PC-3 (cell line): ENCODE measurements around the gene NPLOC4. TPM values are rescaled to one million over a fixed set of nuclear protein-coding genes. Genes with fewer than 3 reads are reported as not detected.

ENCODE experiments used
- ATAC-seq: fragments of 200-7000 bp; cut with Tn5 transposase; 2 replicates; pipeline ENCODE4 v1.9.1; 2020; ENCODE audit warnings: mild to moderate bottlenecking, moderate library complexity
- BruUV-seq: library from RNA; stranded (reverse); fragments of 400-500 nt; replicated peaks from 2 replicates; lab custom pipeline; 2021; lab: Mats Ljungman, UMichigan
- CTCF ChIA-PET: fragments of 300-600 bp; sonication (Branson Sonifier 250); formaldehyde crosslinking; loops from one replicate; lab custom pipeline; 2022; ENCODE audit warnings: antibody characterized with exemption; lab: Charles Lee
- POLR2A ChIA-PET: fragments of 300-600 bp; sonication (Branson Sonifier 250); formaldehyde crosslinking; loops from one replicate; lab custom pipeline; 2022; ENCODE audit warnings: antibody characterized with exemption; ENCODE audit not compliant: unreplicated experiment; lab: Charles Lee
- DNase-seq: peaks from one replicate; pipeline ENCODE4 v3.0.0-alpha.2; 2015
- H2AFZ ChIP-seq: fragments of 300-600 bp; sonication (generic); 2 replicates; pipeline ENCODE4 v1.6.0; 2016; ENCODE audit warnings: antibody characterized with exemption, low read length
- H3F3A ChIP-seq: fragments of 300-600 bp; sonication (generic); one replicate; pipeline ENCODE4 v1.6.0; 2017; ENCODE audit warnings: antibody characterized with exemption, low read length, control low read depth, mild to moderate bottlenecking; ENCODE audit not compliant: unreplicated experiment
- H3K27ac ChIP-seq: fragments of 300-600 bp; sonication (generic); 2 replicates; pipeline ENCODE4 v1.5.1; 2016; ENCODE audit warnings: mild to moderate bottlenecking, low read length
- H3K27me3 ChIP-seq: fragments of 300-600 bp; sonication (generic); 2 replicates; pipeline ENCODE4 v1.6.1; 2016; ENCODE audit warnings: low read length, mixed read lengths
- H3K36me3 ChIP-seq: fragments of 300-600 bp; sonication (generic); 2 replicates; pipeline ENCODE4 v1.6.1; 2016; ENCODE audit warnings: low read depth, mixed run types, low read length, mixed read lengths
- H3K4me1 ChIP-seq: fragments of 300-600 bp; sonication (generic); 2 replicates; pipeline ENCODE4 v1.5.1; 2016; ENCODE audit warnings: low read length; ENCODE audit not compliant: insufficient read depth
- H3K4me2 ChIP-seq: fragments of 300-600 bp; sonication (generic); 2 replicates; pipeline ENCODE4 v1.6.0; 2016; ENCODE audit warnings: low read length
- H3K4me3 ChIP-seq: fragments of 300-600 bp; sonication (generic); 2 replicates; pipeline ENCODE4 v1.5.1; 2016; ENCODE audit warnings: mild to moderate bottlenecking, low read length, mixed read lengths
- H3K79me2 ChIP-seq: fragments of 300-600 bp; sonication (generic); 2 replicates; pipeline ENCODE4 v1.6.1; 2017; ENCODE audit warnings: low read length, mixed read lengths
- H3K9ac ChIP-seq: fragments of 300-600 bp; sonication (generic); 2 replicates; pipeline ENCODE4 v1.6.0; 2016; ENCODE audit warnings: mild to moderate bottlenecking, low read length
- H3K9me2 ChIP-seq: fragments of 300-600 bp; sonication (generic); replicated peaks from 2 replicates; pipeline ENCODE4 v1.6.1; 2016; ENCODE audit warnings: mixed run types, low read length, mixed read lengths
- H3K9me3 ChIP-seq: fragments of 300-600 bp; sonication (generic); 2 replicates; pipeline ENCODE4 v1.6.1; 2016; ENCODE audit warnings: low read length, mixed read lengths
- H4K20me1 ChIP-seq: fragments of 300-600 bp; sonication (generic); 2 replicates; pipeline ENCODE4 v1.6.1; 2016; ENCODE audit warnings: low read length, mixed read lengths
- CTCF ChIP-seq: fragments of 300-600 bp; sonication (generic); conservative IDR thresholded peaks from 2 replicates; pipeline ENCODE4 v1.5.1; 2017; ENCODE audit warnings: antibody characterized with exemption, low read depth, mild to moderate bottlenecking, low read length
- EZH2 ChIP-seq: fragments of 300-600 bp; sonication (generic); IDR thresholded peaks from one replicate; pipeline ENCODE4 v1.6.1; 2017; ENCODE audit warnings: antibody characterized with exemption, mild to moderate bottlenecking, low read length; ENCODE audit not compliant: unreplicated experiment
- EZH2phosphoT487 ChIP-seq: fragments of 300-600 bp; sonication (generic); IDR thresholded peaks from 2 replicates; pipeline ENCODE4 v1.6.1; 2018; ENCODE audit warnings: mild to moderate bottlenecking, antibody characterized with exemption, low read length, borderline replicate concordance
- intact Hi-C: fragments of 100-400 bp; cut with micrococcal nuclease; formaldehyde crosslinking; loops from 2 replicates; pipeline ENCODE4 v1.9.0; 2023
- total RNA-seq: library from RNA; depleted of rRNA; stranded (reverse); fragments of >200 nt; gene quantifications from 2 replicates; pipeline ENCODE4 v1.2.3, GENCODE V29; 2014

NPLOC4 gene
- total RNA-seq, 1 experiment from 2014 or later, result 109 TPM

- ChIA-PET CTCF (no interaction called here), POLR2A (no interaction called here)
- intact Hi-C loops, result no loop called here
Measured at GRCh38 chr17:81660441-81660840, 23.5 kb upstream of the NPLOC4 start.

GRCh38 chr17:81659038-81659437, 22.1 kb upstream of the NPLOC4 start:
- Histone ChIP-seq H3F3A (no peaks in the 10 kb centered on the region), H3K27ac (peak overlapping the region; percentile 25; the same call in 1 of the 2 replicates), H3K36me3 (no peaks in the 10 kb centered on the region), H3K9me3 (no peaks in the 10 kb centered on the region), H2AFZ (no peak overlapping the region), H3K79me2 (no peaks in the 10 kb centered on the region), H3K9me2 (no peaks in the 10 kb centered on the region), H3K9ac (no peak overlapping the region), H3K4me3 (no peak overlapping the region; the same call in 1 of the 2 replicates), H3K4me2 (peak overlapping the region; percentile 76), H3K4me1 (peaks cover 17% of the 10 kb centered on the region), H3K27me3 (no peaks in the 10 kb centered on the region), H4K20me1 (no peaks in the 10 kb centered on the region)
- no peak for TF ChIP-seq CTCF
- TF ChIP-seq EZH2, result no peak
- TF ChIP-seq EZH2phosphoT487, result no peak
- no TSS peak for BruUV-seq
- DNase-seq, result no peak
- intact Hi-C loops, result no loop called here
- CTCF ChIA-PET, result no interaction called here
- POLR2A ChIA-PET, result no interaction called here
- ATAC-seq, result no peak

More at GRCh38 chr17:81660441-81660840, 23.5 kb upstream of the NPLOC4 start:
- Histone ChIP-seq H3K9me2 (no peaks in the 10 kb centered on the region), H3K4me1 (peaks cover 30% of the 10 kb centered on the region), H3K9ac (no peak overlapping the region), H3K27me3 (no peaks in the 10 kb centered on the region), H3K4me3 (no peak overlapping the region), H4K20me1 (no peaks in the 10 kb centered on the region), H3K9me3 (no peaks in the 10 kb centered on the region), H3K27ac (peak overlapping the region; percentile 56; the same call in 1 of the 2 replicates), H3K4me2 (no peak overlapping the region), H3K36me3 (no peaks in the 10 kb centered on the region), H3F3A (no peaks in the 10 kb centered on the region), H3K79me2 (peaks cover 7% of the 10 kb centered on the region), H2AFZ (no peak overlapping the region)
- DNase-seq (no peak), ATAC-seq (no peak)
- BruUV-seq, result no TSS peak
- TF ChIP-seq CTCF, result no peak
- TF ChIP-seq EZH2phosphoT487, result no peak
- TF ChIP-seq EZH2, result no peak

- ATAC-seq (no peak), DNase-seq (no peak)
- no peak overlapping the region for H2AFZ ChIP-seq
- no peaks in the 10 kb centered on the region for H3K9me2 ChIP-seq
- TF ChIP-seq CTCF (no peak), EZH2phosphoT487 (no peak), EZH2 (no peak)
- no peak overlapping the region for H3K4me3 ChIP-seq
- no peaks in the 10 kb centered on the region for H3K79me2 ChIP-seq
- no peak overlapping the region for H3K27ac ChIP-seq
- H3F3A ChIP-seq, result no peaks in the 10 kb centered on the region
- H3K9me3 ChIP-seq, result no peaks in the 10 kb centered on the region
- H4K20me1 ChIP-seq, result no peaks in the 10 kb centered on the region
- intact Hi-C loops, result no loop called here
- CTCF ChIA-PET, result no interaction called here
- POLR2A ChIA-PET, result no interaction called here
- H3K36me3 ChIP-seq, result no peaks in the 10 kb centered on the region
- H3K27me3 ChIP-seq, result no peaks in the 10 kb centered on the region
- no TSS peak for BruUV-seq
- peaks cover 13% of the 10 kb centered on the region for H3K4me1 ChIP-seq
- no peak overlapping the region for H3K9ac ChIP-seq
- no peak overlapping the region for H3K4me2 ChIP-seq
Measured at GRCh38 chr17:81656835-81657234, 19.9 kb upstream of the NPLOC4 start.
